Activated T-cell treated with anti-CD3 and anti-CD28 coated beads for 48 hours (primary cell): Measurements from ENCODE around the gene GPC4.
"Not testable (repeated sequence)": the region's sequence is repeated elsewhere in the genome, so short reads cannot be mapped to it uniquely, and the experiment has no call there.

Source experiments
- DNase-seq: peaks from one replicate; pipeline ENCODE4 v3.0.0-alpha.2; 2020; ENCODE audit warnings: low read depth

GPC4 gene

DNA sequence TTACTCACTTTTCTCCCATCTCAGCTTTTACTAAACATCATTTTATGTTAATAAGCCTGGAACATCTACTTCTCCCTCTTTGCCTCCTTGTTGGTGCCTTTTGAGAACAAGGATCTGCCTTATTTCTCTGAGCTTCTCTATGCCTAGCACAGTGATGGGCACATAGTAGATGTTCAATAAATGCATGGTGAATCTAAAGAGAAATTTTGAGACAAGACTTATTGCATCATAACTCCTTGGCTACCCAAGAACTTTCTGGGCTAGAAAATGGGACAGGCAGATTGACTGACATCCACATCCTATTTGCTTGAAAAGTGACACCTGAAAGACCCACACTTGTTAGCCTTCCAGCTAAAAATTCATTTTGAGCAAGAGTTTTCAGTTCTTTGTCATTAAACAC, 109.9 kb downstream of the GPC4 start:
- DNase-seq, result no peak

DNA sequence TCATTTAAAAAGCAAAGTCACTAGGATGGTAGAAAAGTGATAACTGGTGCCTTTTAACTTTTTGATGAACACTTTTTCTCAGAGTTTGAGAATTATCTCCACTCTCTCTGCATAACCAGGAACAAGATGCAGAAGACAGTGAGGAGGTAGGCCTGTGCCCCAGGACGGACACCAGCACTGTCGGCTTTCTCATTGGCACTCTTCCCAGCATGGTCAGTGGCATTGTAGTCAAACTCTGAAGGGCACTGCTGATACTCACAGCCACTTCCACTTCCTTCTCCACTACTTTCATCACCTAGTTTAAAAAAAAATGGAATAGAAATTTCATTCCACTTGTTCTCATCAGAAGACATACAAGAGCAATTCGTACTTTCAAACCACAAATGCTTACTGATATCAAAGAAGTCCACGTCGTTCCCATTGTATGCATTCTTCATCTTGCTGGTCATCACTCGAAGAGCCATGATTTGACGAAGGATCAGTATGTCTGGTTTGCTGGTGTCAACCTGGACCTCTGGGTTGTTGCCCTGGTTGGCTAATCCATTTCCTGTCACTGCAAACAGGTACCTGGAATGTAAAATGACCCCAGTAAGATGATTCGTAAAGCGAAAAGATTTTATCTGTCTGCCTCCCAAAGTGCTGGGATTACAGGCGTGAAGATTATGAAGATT, 112.4 kb downstream of the GPC4 start:
- no peak for DNase-seq

DNA sequence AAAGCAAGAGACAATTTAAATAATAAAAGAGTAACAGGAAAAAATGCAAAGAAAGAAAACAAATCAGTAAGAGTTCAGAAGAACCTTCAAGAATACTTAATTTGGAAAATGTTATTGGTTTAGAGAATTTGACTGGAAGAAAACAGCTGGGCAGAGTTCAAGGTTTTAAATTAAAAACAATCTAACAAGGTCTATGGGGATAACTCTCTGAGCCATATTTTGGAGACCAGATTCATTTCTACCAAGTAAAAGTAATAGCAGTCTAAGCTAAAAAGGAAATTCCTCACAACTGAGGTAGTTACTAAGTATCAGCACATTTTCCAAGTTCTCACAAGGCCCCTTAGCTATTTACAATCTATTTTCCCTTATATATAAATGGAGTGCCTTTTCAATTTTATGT, 114.7 kb downstream of the GPC4 start:
- no peak for DNase-seq

- DNase-seq, result no peak
These were observed 118.0 kb downstream of the GPC4 start for GRCh38 chrX:133297284-133297683.

DNA sequence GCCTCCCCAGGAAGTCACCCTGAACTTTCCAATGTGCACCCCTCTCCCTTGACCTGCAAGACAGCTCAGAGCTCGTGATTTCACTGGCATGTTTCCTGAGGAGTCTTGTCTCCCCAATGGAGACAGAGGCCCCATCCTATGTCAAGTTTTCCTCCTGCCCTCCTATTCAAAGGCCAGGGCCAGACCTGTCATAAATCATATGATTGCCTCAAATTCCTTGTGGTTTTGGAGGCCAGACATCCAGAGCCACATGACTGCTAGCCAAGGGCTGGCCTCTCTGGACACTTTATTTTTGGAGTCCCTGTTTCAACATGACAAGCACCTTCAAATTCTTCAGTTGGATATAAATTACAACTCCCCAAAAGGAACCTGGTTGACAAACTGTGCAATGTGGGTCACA, 121.2 kb downstream of the GPC4 start:
- DNase-seq, result no peak

- DNase-seq, result no peak
These were observed 125.2 kb downstream of the GPC4 start for GRCh38 chrX:133290076-133290475.

GRCh38 chrX:133287860-133288259, 127.4 kb downstream of the GPC4 start:
- no peak for DNase-seq

GRCh38 chrX:133285341-133285740, 129.9 kb downstream of the GPC4 start:
- no peak for DNase-seq

- not testable (repeated sequence) for DNase-seq
These were observed 136.1 kb downstream of the GPC4 start for GRCh38 chrX:133279112-133279730.

- DNase-seq, result no peak
These were observed 142.1 kb downstream of the GPC4 start for GRCh38 chrX:133273180-133273579.

DNA sequence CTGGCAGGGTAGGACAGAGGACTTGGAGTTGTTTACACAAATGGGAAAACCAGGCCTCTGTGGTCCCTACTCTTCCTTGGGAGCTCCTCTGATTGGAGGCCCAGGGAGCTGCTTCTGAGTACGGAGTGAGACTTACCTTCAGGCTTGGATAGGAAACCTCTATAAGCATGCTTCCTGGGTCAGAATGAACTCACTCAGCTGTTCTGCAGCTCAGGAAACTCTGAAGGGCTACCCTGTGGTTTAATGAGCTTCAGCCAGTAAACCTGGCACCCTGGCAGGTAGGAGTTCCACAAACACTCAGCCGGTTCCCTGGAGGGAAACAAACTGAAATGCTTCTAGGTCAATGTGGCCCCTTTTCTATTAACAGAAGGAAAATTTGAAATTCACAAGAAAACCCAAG, 146.1 kb downstream of the GPC4 start:
- DNase-seq, result no peak

- no peak for DNase-seq
These were observed 147.7 kb downstream of the GPC4 start for GRCh38 chrX:133267621-133268020.

- no peak for DNase-seq
These were observed 150.0 kb downstream of the GPC4 start for GRCh38 chrX:133265331-133265730.

- no peak for DNase-seq
These were observed 156.8 kb downstream of the GPC4 start for GRCh38 chrX:133258481-133258880.

DNA sequence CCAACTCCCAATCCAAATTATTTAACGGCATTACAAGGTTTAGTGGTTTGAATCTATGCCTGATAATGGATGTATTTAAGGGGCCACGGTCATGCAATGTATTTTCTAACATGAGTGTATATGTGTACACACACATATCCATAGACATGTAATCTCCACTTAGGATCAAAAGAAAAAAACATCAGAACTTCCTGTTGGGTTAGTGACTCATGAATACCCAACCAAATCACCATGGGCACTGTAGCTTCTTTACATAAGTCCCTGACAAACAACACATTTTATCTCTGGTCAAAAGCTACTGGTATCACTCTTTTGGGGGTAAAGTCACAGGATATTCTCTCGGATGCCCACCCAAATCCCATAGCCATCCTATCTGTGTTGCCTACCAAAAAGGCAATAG, 160.6 kb downstream of the GPC4 start:
- DNase-seq, result no peak

DNA sequence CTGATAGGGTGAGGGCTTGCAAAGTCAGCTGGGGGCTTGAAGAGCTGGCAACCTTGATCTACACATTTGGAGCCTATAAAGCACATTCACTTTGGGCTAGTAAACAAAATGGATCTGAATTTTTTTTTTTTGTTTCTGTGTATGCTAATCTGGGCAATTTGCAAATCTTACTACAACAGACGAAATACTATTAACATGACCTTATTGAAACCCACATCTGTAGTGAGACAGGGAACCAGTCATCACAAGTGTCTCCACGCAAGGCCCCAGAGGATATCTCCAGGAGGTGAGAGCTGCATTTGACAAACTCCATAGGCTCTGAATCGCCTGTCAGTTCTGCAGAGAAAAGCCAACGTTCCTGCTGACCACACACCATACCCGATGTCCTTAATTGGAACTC, 164.1 kb downstream of the GPC4 start:
- no peak for DNase-seq

GRCh38 chrX:133250184-133251100, 164.8 kb downstream of the GPC4 start:
- no peak for DNase-seq
